SK-N-MC (cell line): ENCODE results near the gene FOXF2.

Experiments
- DNase-seq: peaks from one replicate; pipeline ENCODE4 v3.0.0-alpha.2; 2011; ENCODE audit warnings: low read depth, low spot score
- H3K27ac ChIP-seq: fragments of 200-600 bp; sonication (generic); 2 replicates; pipeline ENCODE4 v1.5.1; 2016; ENCODE audit warnings: mixed run types
- H3K36me3 ChIP-seq: fragments of 200-600 bp; sonication (generic); 2 replicates; pipeline ENCODE4 v1.6.1; 2017; ENCODE audit warnings: antibody characterized with exemption, low read length, mixed read lengths; ENCODE audit not compliant: insufficient read depth
- H3K4me3 ChIP-seq: fragments of 200-600 bp; sonication (generic); 2 replicates; pipeline ENCODE4 v1.5.1; 2016
- H3K9ac ChIP-seq: fragments of 200-600 bp; sonication (generic); 2 replicates; pipeline ENCODE4 v1.8.0; 2017; ENCODE audit warnings: mixed run types, mixed read lengths; ENCODE audit not compliant: insufficient read length
- H3K9me3 ChIP-seq: fragments of 200-600 bp; sonication (generic); 2 replicates; pipeline ENCODE4 v1.6.1; 2017; ENCODE audit warnings: low read depth, mild to moderate bottlenecking, antibody characterized with exemption, low read length, moderate library complexity, mixed read lengths
- EZH2 ChIP-seq: fragments of 200-600 bp; sonication (generic); IDR thresholded peaks from one replicate; pipeline ENCODE4 v1.6.1; 2017; ENCODE audit warnings: antibody characterized with exemption
- FOXP2 ChIP-seq: optimal IDR thresholded peaks from 2 replicates; pipeline ENCODE3; 2011; ENCODE audit warnings: mild to moderate bottlenecking, moderate library complexity; ENCODE audit not compliant: insufficient read depth; ENCODE audit errors: extremely low read length, control extremely low read depth
- POLR2AphosphoS5 ChIP-seq: IDR thresholded peaks from 2 replicates; pipeline ENCODE4 v1.6.1; 2012; ENCODE audit warnings: mild to moderate bottlenecking, low read depth, low read length, borderline replicate concordance

FOXF2 gene

DNA sequence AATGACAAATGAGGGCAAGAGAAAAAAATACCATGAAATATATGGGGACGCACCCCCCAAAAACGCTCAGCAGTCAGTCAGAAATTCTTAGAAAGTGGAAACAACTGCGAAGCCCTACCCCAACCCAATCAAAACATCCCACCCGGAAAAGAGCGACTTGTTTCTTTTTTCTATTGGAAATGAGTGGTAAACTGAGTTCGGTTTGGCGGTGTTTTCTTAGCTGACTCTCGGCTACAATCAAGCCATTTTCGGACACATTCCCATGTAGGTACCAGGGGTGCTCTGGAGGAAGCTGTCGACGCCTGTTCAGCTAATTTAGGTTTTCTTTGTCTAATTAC, 1.9 kb upstream of the FOXF2 start:
- Histone ChIP-seq H3K36me3 (no peaks in the 10 kb centered on the region), H3K9me3 (no peaks in the 10 kb centered on the region), H3K4me3 (no peak overlapping the region), H3K9ac (no peak overlapping the region), H3K27ac (no peak overlapping the region)
- TF ChIP-seq EZH2 (no peak), FOXP2 (no peak), POLR2AphosphoS5 (no peak)
- no peak for DNase-seq

DNA sequence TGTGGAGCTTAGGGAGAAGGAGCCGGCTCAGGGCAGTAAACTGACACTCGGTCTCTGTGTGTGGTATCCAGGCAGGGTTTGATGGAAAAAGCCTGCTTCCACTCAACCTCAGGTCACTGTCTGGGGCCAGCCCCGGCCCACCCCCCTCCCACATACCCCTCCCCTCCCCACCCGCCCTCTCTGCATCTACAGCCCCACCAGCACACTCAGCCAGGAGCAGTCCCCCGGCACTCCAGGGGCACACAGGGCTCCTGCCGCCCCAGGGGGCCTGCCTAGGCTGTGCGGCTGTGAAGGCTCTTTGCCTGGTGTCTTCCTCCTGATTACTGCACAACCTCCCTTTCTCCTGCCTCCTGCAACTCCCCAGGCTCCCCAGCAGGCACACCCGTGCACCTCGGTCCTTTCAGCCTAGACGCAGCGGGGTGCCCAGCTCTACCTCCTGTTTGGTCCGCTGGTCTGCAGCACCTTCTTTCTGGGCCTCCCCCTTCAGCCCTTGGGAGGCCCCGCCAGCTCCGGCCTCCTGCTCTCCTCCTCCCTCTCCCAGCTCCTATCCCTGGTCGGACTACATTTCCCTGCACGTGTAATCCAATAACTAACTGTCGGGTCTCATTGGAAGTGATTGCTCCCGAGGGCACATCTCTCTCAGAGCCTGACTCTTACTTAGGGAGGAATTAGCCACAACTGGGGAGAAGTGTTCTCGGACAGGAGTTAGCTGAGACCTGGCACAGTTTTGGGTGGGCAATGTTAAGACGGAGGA, 1.3 kb upstream of the FOXF2 start:
- Histone ChIP-seq H3K36me3 (no peaks in the 10 kb centered on the region), H3K4me3 (no peak overlapping the region; the same call in 1 of the 2 replicates), H3K27ac (no peak overlapping the region), H3K9me3 (no peaks in the 10 kb centered on the region), H3K9ac (no peak overlapping the region)
- TF ChIP-seq EZH2 (no peak), FOXP2 (no peak), POLR2AphosphoS5 (no peak)
- DNase-seq, result no peak

DNA sequence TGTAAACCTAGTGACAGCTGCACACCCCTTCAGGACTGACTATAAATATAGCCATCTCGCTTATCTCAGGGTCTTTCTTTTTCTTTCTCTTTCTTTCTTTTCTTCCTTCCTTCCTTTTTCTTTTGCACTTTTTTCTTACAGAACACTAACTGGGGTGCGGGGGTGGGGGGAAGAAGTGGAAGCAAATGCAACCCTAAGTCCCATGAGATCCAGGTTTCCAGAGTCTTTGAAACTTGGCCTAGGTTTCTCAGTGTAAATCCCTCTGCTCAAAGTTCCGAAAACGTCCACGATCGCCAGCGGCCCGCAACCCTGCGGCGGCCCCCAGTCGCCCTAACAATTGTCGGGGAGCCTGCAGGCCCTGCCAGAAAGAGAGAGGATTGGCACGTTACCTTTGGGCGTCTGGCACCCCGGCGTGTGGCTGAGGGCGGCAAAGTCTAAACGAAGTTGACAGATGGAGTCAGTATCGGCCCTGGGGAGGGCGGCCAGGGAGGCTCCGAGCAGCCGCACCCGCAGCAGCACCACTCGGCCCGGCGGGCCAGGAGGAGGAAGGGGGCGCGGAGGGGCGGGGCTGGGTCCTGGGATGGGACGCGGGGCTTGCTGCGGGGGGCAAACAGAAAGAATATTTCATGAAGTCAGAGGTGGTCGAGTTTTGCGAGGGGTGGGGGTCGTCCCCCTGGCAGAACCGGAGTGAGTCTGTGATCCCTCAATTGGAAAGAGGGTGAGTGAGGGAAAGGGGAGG, 577 bp upstream of the FOXF2 start:
- DNase-seq, result no peak
- Histone ChIP-seq H3K27ac (no peak overlapping the region), H3K4me3 (peak overlapping the region; percentile 69), H3K9me3 (no peaks in the 10 kb centered on the region), H3K9ac (no peak overlapping the region), H3K36me3 (no peaks in the 10 kb centered on the region)
- TF ChIP-seq EZH2 (no peak), POLR2AphosphoS5 (no peak), FOXP2 (no peak)

DNA sequence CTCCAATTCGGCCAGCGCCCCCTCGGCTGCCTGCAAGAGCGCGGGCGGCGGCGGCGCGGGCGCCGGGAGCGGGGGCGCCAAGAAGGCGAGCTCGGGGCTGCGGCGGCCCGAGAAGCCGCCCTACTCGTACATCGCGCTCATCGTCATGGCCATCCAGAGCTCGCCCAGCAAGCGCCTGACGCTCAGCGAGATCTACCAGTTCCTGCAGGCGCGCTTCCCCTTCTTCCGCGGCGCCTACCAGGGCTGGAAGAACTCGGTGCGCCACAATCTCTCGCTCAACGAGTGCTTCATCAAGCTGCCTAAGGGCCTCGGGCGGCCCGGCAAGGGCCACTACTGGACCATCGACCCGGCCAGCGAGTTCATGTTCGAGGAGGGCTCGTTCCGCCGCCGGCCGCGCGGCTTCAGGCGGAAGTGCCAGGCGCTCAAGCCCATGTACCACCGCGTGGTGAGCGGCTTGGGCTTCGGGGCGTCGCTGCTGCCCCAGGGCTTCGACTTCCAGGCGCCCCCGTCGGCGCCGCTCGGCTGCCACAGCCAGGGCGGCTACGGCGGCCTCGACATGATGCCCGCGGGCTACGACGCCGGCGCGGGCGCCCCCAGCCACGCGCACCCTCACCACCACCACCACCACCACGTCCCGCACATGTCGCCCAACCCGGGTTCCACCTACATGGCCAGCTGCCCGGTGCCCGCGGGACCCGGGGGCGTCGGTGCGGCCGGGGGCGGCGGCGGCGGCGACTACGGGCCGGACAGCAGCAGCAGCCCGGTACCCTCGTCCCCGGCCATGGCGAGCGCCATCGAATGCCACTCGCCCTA, 963 bp downstream of the FOXF2 start:
- Histone ChIP-seq H3K4me3 (peak overlapping the region; percentile 88), H3K9ac (peak overlapping the region; percentile 75), H3K36me3 (no peaks in the 10 kb centered on the region), H3K9me3 (no peaks in the 10 kb centered on the region), H3K27ac (no peak overlapping the region)
- no peak for TF ChIP-seq POLR2AphosphoS5
- TF ChIP-seq EZH2, result no peak
- no peak for TF ChIP-seq FOXP2
- no peak for DNase-seq

DNA sequence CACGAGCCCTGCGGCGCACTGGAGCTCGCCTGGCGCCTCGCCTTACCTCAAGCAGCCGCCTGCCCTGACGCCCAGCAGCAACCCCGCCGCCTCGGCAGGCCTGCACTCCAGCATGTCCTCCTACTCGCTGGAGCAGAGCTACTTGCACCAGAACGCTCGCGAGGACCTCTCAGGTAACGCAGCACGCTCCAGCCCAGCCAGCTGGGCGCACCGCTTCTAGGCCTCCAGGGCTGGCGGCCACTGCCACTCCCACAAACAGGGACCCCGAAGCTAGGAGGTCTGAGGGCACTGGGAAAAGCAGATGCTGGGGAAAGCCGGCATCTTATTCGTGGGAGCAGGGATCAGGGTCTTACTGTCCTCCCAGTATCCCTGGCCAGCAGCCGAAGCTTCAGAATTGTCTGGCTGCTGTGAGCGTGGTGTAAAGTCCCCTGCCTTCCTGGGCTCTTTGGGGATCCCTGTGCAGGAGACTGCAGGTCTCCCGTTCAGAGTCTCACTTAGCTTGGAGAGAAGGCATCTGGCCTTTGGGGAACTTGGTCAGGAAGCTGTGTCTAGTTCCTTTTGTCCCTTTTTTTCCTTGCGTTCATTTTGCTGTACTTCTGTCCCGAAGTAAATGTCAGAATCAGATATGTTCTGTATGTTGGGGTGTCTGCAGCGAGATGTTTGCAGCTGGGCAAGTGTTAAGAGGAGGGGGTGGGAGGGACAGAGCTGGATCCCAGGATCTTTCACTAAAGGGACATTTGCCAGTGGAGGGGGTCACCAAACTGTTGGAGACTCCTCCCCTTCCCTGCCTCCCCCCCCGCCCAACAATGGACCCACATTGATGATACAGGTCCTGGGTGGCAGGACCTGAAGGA, 1.8 kb downstream of the FOXF2 start:
- H3K36me3 ChIP-seq, result no peaks in the 10 kb centered on the region
- H3K4me3 ChIP-seq, result peak overlapping the region; percentile 88
- TF ChIP-seq FOXP2, result no peak
- TF ChIP-seq POLR2AphosphoS5, result peak; percentile 12; the same call in 1 of the 2 replicates
- H3K9ac ChIP-seq, result no peak overlapping the region
- no peak overlapping the region for H3K27ac ChIP-seq
- no peak for DNase-seq
- H3K9me3 ChIP-seq, result no peaks in the 10 kb centered on the region

DNA sequence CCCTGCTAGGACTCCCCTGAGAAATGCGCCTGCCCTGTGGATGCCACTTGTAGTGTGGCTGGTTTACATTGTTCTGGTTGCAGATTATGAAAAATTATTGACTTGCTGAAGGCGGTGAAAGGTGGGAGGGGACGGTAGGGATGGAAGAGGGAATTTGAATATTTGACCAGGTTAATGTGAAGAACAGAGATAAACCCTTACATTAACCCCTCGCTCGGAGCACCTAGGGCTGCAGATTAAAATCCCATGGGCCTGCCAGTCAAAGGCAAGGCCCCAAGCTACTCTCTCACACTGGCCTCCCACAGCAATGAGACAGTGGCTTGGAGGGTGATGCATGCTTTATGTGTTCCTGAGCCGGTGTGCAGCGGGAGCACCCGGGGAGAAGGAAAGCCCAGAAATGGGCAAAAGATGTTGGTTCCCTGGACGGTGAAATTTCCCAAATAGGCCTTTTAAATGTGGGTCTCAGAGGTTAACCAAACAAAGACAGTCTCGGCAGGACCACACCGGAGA, 2.5 kb downstream of the FOXF2 start:
- Histone ChIP-seq H3K4me3 (peak overlapping the region; percentile 88), H3K27ac (no peak overlapping the region), H3K36me3 (no peaks in the 10 kb centered on the region), H3K9ac (no peak overlapping the region), H3K9me3 (no peaks in the 10 kb centered on the region)
- TF ChIP-seq EZH2 (no peak), FOXP2 (no peak)
- no peak for DNase-seq

DNA sequence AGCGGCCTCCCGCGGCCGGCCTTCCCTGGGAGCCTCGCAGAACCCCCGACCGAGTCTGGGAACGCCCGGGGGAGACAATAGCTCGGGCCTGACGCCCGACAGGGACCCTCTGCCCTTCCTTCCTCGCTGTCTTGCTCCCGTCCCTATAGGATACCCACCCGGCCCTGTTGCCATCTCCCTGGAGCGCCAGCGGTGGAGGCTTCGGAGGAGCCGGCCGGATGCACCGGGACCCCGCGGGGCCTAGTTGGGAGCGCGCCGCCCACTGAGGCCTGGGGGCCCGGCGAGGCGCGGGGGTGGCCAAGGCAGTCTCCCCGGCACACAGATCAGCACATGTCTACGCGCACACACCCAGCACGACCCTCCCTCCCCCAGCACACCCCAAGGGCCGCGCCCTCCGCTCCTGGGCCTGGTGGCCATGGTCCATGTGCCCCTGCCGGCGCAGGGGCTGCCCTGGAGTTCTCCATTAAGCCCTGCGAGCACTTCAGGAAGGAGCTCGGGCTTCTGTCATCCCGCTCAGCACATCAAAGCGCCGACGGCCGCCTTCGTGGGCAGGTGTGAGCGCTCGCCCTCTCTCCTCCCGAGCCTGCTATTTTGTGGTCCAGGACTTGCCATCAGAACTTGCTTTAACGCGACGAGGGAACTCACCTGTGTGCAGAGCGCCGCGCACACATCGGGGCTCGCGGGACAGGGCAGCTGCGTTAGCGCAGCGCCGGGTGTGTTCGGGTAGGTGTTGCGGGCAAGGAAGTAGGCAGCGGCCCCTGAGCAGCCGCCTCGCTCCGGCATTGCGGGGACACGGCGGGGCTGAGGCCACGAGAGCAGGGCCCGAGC, 3.7 kb downstream of the FOXF2 start:
- H3K36me3 ChIP-seq, result no peaks in the 10 kb centered on the region
- no peaks in the 10 kb centered on the region for H3K9me3 ChIP-seq
- DNase-seq, result no peak
- TF ChIP-seq FOXP2 (no peak), POLR2AphosphoS5 (no peak), EZH2 (no peak)
- no peak overlapping the region for H3K9ac ChIP-seq
- no peak overlapping the region for H3K4me3 ChIP-seq
- no peak overlapping the region for H3K27ac ChIP-seq
